Muscle of arm (tissue), 12 donors: ENCODE results near the gene MEF2D. TPM values are rescaled to one million over a fixed set of nuclear protein-coding genes. Genes with fewer than 3 reads are reported as not detected.

Experiments
- DNase-seq: peaks from one replicate; pipeline ENCODE4 v3.0.0-alpha.2; 2013
- polyA plus RNA-seq, 12 donors: library from polyadenylated mRNA; unstranded; fragments of 120-200 nt; gene quantifications; one replicate each; pipeline ENCODE4 v1.2.1, GENCODE V29; 2013; ENCODE audit not compliant: insufficient read length in 12 of 12

Gene MEF2D
- polyA plus RNA-seq, 12 donors, result 44.4 to 95.3 (median 69.1) TPM; not detected in 1

GRCh38 chr1:156489166-156489934 lies 11.2 kb downstream of the MEF2D start:
- DNase-seq, result no peak

- DNase-seq, result no peak
Measured at GRCh38 chr1:156488566-156489165, 11.9 kb downstream of the MEF2D start.

- no peak for DNase-seq
Measured at GRCh38 chr1:156487862-156488261, 12.7 kb downstream of the MEF2D start.

- no peak for DNase-seq
Measured at GRCh38 chr1:156486421-156487344, 13.9 kb downstream of the MEF2D start.

GRCh38 chr1:156485984-156486383 lies 14.6 kb downstream of the MEF2D start:
- DNase-seq, result no peak

- DNase-seq, result no peak
Measured at GRCh38 chr1:156484480-156485058, 16.0 kb downstream of the MEF2D start.

GRCh38 chr1:156483397-156483796 lies 17.2 kb downstream of the MEF2D start:
- no peak for DNase-seq

- no peak for DNase-seq
Measured at GRCh38 chr1:156482276-156482675, 18.3 kb downstream of the MEF2D start.

- no peak for DNase-seq
Measured at GRCh38 chr1:156481527-156481926, 19.0 kb downstream of the MEF2D start.

- DNase-seq, result no peak
Measured at GRCh38 chr1:156480411-156481192, 20.0 kb downstream of the MEF2D start.

GRCh38 chr1:156480016-156480370 lies 20.6 kb downstream of the MEF2D start:
- DNase-seq, result no peak

- DNase-seq, result no peak
Measured at GRCh38 chr1:156479093-156480015, 21.2 kb downstream of the MEF2D start.

- no peak for DNase-seq
Measured at GRCh38 chr1:156478250-156478627, 22.3 kb downstream of the MEF2D start.

GRCh38 chr1:156477526-156478249 lies 22.9 kb downstream of the MEF2D start:
- no peak for DNase-seq

GRCh38 chr1:156476501-156477298 lies 23.9 kb downstream of the MEF2D start:
- no peak for DNase-seq

- no peak for DNase-seq
Measured at GRCh38 chr1:156475568-156476500, 24.7 kb downstream of the MEF2D start.

GRCh38 chr1:156474966-156475365 lies 25.6 kb downstream of the MEF2D start:
- no peak for DNase-seq
